Sigmoid colon (tissue), 7 donors: ENCODE measurements around the gene SPEF2. TPM values are rescaled to one million over a fixed set of nuclear protein-coding genes. Genes with fewer than 3 reads are reported as not detected.

Experiments
- DNase-seq: peaks from one replicate; pipeline ENCODE4 v3.0.0-alpha.2; 2019
- H3K27ac ChIP-seq, 4 donors: fragments of 200-600 bp; sonication (generic); one replicate each; pipeline ENCODE4 v1.5.1; 2016 to 2019; ENCODE audit warnings: mild to moderate bottlenecking in 1 of 4
- H3K27me3 ChIP-seq, 3 donors: fragments of 200-600 bp; sonication (generic); one replicate each; pipeline ENCODE4 v1.5.1; 2019; ENCODE audit warnings: mild to moderate bottlenecking in 1 of 3
- H3K36me3 ChIP-seq, 4 donors: fragments of 200-600 bp; sonication (generic); one replicate each; pipeline ENCODE4 v1.5.1; 2016 to 2019
- H3K4me1 ChIP-seq, 4 donors: fragments of 200-600 bp; sonication (generic); one replicate each; pipeline ENCODE4 v1.5.1; 2017 to 2019
- H3K4me3 ChIP-seq, 4 donors: fragments of 200-600 bp; sonication (generic); one replicate each; pipeline ENCODE4 v1.5.1; 2017 to 2019; ENCODE audit warnings: mild to moderate bottlenecking in 2 of 4, moderate library complexity in 1 of 4
- H3K9me3 ChIP-seq, 4 donors: fragments of 200-600 bp in 3 of 4; sonication (generic) in 3 of 4; one replicate each; pipeline versions ENCODE4 v1.5.1 to v1.6.1; 2013 to 2019
- EP300 ChIP-seq, 4 donors: sonication (generic); formaldehyde crosslinking; IDR thresholded peaks; one replicate each; pipeline ENCODE4 v1.6.1; 2017; ENCODE audit warnings: antibody characterized with exemption in 4 of 4
- POLR2A ChIP-seq, 2 donors: fragments of 450-650 bp; IDR thresholded peaks; one replicate each; pipeline ENCODE4 v1.6.1; 2016; ENCODE audit warnings: antibody characterized with exemption in 2 of 2, mild to moderate bottlenecking in 2 of 2, moderate library complexity in 2 of 2
- POLR2AphosphoS5 ChIP-seq, 4 donors: sonication (generic); formaldehyde crosslinking; IDR thresholded peaks; one replicate each; pipeline ENCODE4 v1.6.1; 2017; ENCODE audit warnings: antibody characterized with exemption in 4 of 4
- WGBS, 2 donors: extraction: QIAGEN DNeasy Blood & Tissue Kit; methylation state at CpG; one replicate each; pipeline ENCODE4 v1.1.7; 2013; 5-methylcytosine and 5-hydroxymethylcytosine counted together
- intact Hi-C: fragments of 100-400 bp; cut with DNase I; formaldehyde crosslinking; loops from one replicate; pipeline ENCODE4 v1.15.1; 2023
- polyA plus RNA-seq, 3 donors: library from polyadenylated mRNA; stranded (reverse); fragments of 200-250 nt; gene quantifications; one replicate each; pipeline ENCODE4 v1.2.3, GENCODE V29; 2013
- total RNA-seq, 4 donors: library from RNA; depleted of rRNA; stranded (reverse); fragments of >200 nt; gene quantifications; one replicate each; pipeline ENCODE4 v1.1.0, GENCODE V29; 2016
- TF ChIP-seq, protein P1 (sequence below), 4 experiments: fragments of 450-650 bp in 3 of 4; fragments of 200-600 bp in 1 of 4; IDR thresholded peaks; one replicate each; pipeline ENCODE4 v1.5.1; 2016 to 2019; ENCODE audit warnings: antibody characterized with exemption in 4 of 4, mild to moderate bottlenecking in 3 of 4, moderate library complexity in 2 of 4
- donor health status: healthy with polysubstance abuse.
- donor health status: Bipolar disorder and iron deficiency.
- donor health status: healthy.

The SPEF2 gene
- total and polyA plus RNA-seq, 7 donors = 0.92 to 5.5 (median 3.6) TPM

DNA sequence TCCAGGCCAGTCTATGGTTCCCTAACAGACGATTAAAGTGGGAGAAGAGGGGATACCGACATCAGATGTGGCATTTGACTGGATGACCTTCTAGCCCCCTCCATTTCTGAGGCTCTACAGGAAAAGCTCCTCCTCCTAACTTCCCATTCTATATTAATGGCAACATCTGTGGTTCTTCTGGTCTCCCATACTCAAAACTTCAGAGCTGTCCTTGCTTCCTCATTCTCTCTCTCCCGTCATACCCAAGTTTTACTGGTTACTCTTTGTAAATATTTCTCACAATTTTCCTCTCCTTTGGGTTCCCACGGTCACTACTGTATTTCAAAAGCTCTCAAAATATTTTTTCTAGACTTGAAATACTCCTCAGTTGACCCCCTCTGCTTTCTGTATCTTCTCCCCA is 203.1 kb downstream of the SPEF2 start:
- no peaks in the 10 kb centered on the region for H3K9me3 ChIP-seq
- no peak for TF ChIP-seq POLR2A (IDR thresholded peaks at IDR 0.05)
- no peak for TF ChIP-seq POLR2AphosphoS5 (IDR thresholded peaks at IDR 0.05)
- TF ChIP-seq, protein P1, sequence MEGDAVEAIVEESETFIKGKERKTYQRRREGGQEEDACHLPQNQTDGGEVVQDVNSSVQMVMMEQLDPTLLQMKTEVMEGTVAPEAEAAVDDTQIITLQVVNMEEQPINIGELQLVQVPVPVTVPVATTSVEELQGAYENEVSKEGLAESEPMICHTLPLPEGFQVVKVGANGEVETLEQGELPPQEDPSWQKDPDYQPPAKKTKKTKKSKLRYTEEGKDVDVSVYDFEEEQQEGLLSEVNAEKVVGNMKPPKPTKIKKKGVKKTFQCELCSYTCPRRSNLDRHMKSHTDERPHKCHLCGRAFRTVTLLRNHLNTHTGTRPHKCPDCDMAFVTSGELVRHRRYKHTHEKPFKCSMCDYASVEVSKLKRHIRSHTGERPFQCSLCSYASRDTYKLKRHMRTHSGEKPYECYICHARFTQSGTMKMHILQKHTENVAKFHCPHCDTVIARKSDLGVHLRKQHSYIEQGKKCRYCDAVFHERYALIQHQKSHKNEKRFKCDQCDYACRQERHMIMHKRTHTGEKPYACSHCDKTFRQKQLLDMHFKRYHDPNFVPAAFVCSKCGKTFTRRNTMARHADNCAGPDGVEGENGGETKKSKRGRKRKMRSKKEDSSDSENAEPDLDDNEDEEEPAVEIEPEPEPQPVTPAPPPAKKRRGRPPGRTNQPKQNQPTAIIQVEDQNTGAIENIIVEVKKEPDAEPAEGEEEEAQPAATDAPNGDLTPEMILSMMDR (IDR thresholded peaks at IDR 0.05) = no peak
- intact Hi-C loops = no loop called here
- H3K4me3 ChIP-seq = no peak overlapping the region
- no peak overlapping the region for H3K27ac ChIP-seq
- no peaks in the 10 kb centered on the region for H3K4me1 ChIP-seq
- WGBS, 2 donors = 58 to 68% methylated on average over 4 of the region's 4 CpGs
- H3K36me3 ChIP-seq = no peaks in the 10 kb centered on the region
- H3K27me3 ChIP-seq = no peaks in the 10 kb centered on the region
- no peak for DNase-seq

DNA sequence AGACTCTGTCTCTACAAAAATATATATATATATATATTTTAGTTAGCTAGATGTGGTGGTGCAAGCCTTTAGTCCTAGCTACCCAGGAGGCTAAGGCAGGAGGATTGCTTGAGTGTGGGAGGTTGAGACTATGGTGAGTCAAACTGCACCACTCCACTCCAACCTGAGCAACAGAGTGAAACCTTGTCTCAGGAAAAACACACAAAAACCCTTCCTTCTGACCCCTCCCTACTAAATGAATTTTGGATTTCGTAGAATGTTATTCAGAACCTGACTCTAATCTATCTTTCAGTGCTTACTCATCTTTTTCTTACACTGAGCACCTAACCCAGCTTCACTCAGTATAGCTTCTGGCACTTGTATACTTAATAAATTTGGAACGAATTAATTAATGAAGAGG is 203.8 kb downstream of the SPEF2 start:
- no peak for DNase-seq
- intact Hi-C loops = no loop called here
- TF ChIP-seq EP300 (IDR thresholded peaks at IDR 0.05) = no peak
- TF ChIP-seq, protein P1 (IDR thresholded peaks at IDR 0.05) = no peak
- TF ChIP-seq POLR2A (IDR thresholded peaks at IDR 0.05) = no peak
- no peak for TF ChIP-seq POLR2AphosphoS5 (IDR thresholded peaks at IDR 0.05)
- Histone ChIP-seq H3K4me3 (no peak overlapping the region), H3K27me3 (no peaks in the 10 kb centered on the region), H3K4me1 (no peaks in the 10 kb centered on the region), H3K27ac (no peak overlapping the region), H3K36me3 (no peaks in the 10 kb centered on the region), H3K9me3 (no peaks in the 10 kb centered on the region)
- 80 to 87% methylated on average over 2 of the region's 2 CpGs for WGBS, 2 donors

DNA sequence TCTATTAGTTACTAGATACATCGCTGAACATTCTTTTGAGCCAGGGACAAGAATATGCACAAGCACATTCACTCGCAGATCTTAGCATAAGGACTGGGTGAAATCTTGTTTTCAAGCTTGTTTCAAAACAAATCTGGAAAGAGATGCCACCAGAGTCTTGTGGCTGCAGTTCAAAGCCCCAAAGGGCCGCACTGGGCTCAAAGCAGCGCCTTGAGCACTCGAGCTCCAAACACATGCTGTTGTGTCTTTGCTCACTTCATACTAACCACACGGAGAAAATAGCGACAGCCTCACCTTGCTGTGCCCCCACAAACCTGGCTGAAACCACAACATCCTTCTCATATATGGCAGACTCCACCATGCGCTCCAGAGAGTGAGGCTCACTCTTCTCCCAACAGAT is 204.8 kb downstream of the SPEF2 start:
- Histone ChIP-seq H3K4me3 (no peak overlapping the region), H3K36me3 (no peaks in the 10 kb centered on the region), H3K4me1 (no peaks in the 10 kb centered on the region), H3K27me3 (no peaks in the 10 kb centered on the region), H3K9me3 (no peaks in the 10 kb centered on the region), H3K27ac (no peak overlapping the region)
- intact Hi-C loops = no loop called here
- DNase-seq = no peak
- whole genome bisulfite sequencing, 2 donors = 68 to 87% methylated on average over 8 of the region's 8 CpGs
- no peak for TF ChIP-seq POLR2A (IDR thresholded peaks at IDR 0.05)

DNA sequence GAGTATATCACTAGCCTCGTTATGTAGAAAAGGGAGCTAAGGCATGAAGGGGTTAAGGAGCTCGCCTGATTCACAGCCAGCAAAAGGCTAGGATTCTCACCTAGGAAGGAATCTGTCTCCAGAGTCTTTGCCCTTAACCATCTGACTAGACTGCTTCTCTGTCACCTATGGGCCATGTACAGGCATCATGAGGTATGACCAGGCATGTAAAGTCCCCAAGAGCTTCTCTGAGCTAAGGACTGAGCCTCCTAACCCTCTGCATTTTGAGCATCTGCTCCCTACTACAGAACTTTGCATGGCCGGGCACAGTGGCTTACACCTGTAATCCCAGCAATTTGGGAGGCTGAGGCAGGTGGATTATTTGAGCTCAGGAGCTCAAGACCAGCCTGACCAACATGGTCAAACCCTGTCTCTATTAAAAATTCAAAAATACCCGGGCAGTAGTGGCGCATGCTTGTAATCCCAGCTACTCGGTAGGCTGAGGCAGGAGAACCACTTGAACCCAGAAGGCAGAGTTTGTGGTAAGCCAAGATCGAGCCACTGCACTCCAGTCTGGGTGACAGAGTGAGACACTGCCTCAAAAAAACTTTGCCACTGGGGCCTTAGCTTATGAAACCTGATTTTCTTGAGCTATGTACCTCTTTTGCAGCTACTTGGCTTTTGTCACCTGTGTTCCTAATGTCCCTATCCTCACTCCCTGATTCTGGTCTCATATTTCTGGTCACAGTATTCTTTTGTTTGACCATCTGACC is 205.9 kb downstream of the SPEF2 start:
- Histone ChIP-seq H3K4me3 (no peak overlapping the region), H3K27ac (no peak overlapping the region), H3K27me3 (no peaks in the 10 kb centered on the region), H3K9me3 (no peaks in the 10 kb centered on the region), H3K4me1 (no peaks in the 10 kb centered on the region), H3K36me3 (no peaks in the 10 kb centered on the region)
- intact Hi-C loops = no loop called here
- WGBS, 2 donors = 72 to 79% methylated on average over 7 of the region's 7 CpGs
- TF ChIP-seq, protein P1 (IDR thresholded peaks at IDR 0.05) = no peak
- TF ChIP-seq POLR2AphosphoS5 (IDR thresholded peaks at IDR 0.05) (no peak), EP300 (IDR thresholded peaks at IDR 0.05) (no peak), POLR2A (IDR thresholded peaks at IDR 0.05) (no peak)
- DNase-seq = no peak

DNA sequence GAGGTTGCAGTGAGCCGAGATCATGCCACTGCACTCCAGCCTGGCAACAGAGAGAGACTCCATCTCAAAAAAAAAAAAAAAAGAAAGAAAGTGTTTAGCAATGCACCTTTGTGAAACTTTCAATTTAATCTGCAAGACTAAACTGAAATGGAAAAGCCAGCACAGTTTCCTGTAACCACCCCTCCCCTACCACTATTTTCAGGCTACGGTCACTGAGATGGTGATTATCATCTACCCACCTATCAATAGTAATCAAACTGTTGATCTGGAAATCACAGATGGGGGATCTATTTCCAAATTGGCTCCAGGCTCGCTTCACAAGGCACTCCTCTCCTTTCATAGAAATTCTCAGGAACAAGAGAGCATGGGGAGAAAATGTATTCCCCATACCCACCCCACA is 208.4 kb downstream of the SPEF2 start:
- H3K4me1 ChIP-seq = no peaks in the 10 kb centered on the region
- H3K9me3 ChIP-seq = no peaks in the 10 kb centered on the region
- no peaks in the 10 kb centered on the region for H3K27me3 ChIP-seq
- intact Hi-C loops = no loop called here
- H3K27ac ChIP-seq = no peak overlapping the region
- H3K36me3 ChIP-seq = no peaks in the 10 kb centered on the region
- DNase-seq = no peak
- TF ChIP-seq POLR2A (IDR thresholded peaks at IDR 0.05) = no peak
- TF ChIP-seq EP300 (IDR thresholded peaks at IDR 0.05) = no peak
- TF ChIP-seq POLR2AphosphoS5 (IDR thresholded peaks at IDR 0.05) = no peak
- TF ChIP-seq, protein P1 (IDR thresholded peaks at IDR 0.05) = no peak
- H3K4me3 ChIP-seq = no peak overlapping the region
- 80 to 84% methylated on average over 2 to 3 of the region's 3 CpGs for WGBS, 2 donors
